IMR-90 (cell line): ENCODE data around the gene CFAP97. TPM values are rescaled to one million over a fixed set of nuclear protein-coding genes. Genes with fewer than 3 reads are reported as not detected.

ENCODE experiments used
- ATAC-seq: fragments of 200-7000 bp; cut with Tn5 transposase; 2 replicates; pipeline ENCODE4 v1.9.1; 2020; ENCODE audit warnings: low read depth, mild to moderate bottlenecking, moderate library complexity
- BruUV-seq: library from RNA; stranded (reverse); fragments of 400-500 nt; replicated peaks from 2 replicates; lab custom pipeline; 2021; lab: Mats Ljungman, UMichigan
- CTCF ChIA-PET: fragments of 300-600 bp; formaldehyde crosslinking; extraction: SDS; loops from one replicate; lab custom pipeline; 2021; ENCODE audit warnings: antibody characterized with exemption; lab: Yijun Ruan, JAX
- POLR2A ChIA-PET: fragments of 300-600 bp; sonication (Branson Sonifier 250); formaldehyde crosslinking; loops from one replicate; lab custom pipeline; 2022; ENCODE audit warnings: antibody characterized with exemption; ENCODE audit not compliant: unreplicated experiment; lab: Charles Lee
- DNase-seq: peaks from one replicate; pipeline ENCODE4 v3.0.0; 2013
- H2AFZ ChIP-seq: replicated peaks from 2 replicates; pipeline ENCODE3; 2013; ENCODE audit warnings: low read length, mild to moderate bottlenecking; ENCODE audit not compliant: poor library complexity
- H2AK5ac ChIP-seq: 2 replicates; pipeline ENCODE4 v1.6.1; 2013; ENCODE audit warnings: low read depth, low read length, inconsistent platforms
- H2AK9ac ChIP-seq: replicated peaks from 2 replicates; pipeline ENCODE3; 2013; ENCODE audit warnings: mild to moderate bottlenecking, low read depth, low read length, moderate library complexity; ENCODE audit not compliant: poor library complexity
- H2BK120ac ChIP-seq: 2 replicates; pipeline ENCODE4 v1.6.1; 2013; ENCODE audit warnings: low read depth, low read length, inconsistent platforms
- H2BK15ac ChIP-seq: 3 replicates; pipeline ENCODE4 v1.6.1; 2013; ENCODE audit warnings: low read depth, low read length, inconsistent platforms
- H2BK20ac ChIP-seq: 2 replicates; pipeline ENCODE4 v1.6.1; 2013; ENCODE audit warnings: low read depth, mild to moderate bottlenecking, inconsistent platforms, low read length, moderate library complexity
- H2BK5ac ChIP-seq: 2 replicates; pipeline ENCODE4 v1.6.1; 2013; ENCODE audit warnings: mild to moderate bottlenecking, low read depth, low read length, inconsistent platforms; ENCODE audit not compliant: poor library complexity, severe bottlenecking
- H3K14ac ChIP-seq: replicated peaks from 2 replicates; pipeline ENCODE4 v1.6.1; 2013; ENCODE audit warnings: low read depth, low read length, inconsistent platforms
- H3K18ac ChIP-seq: 2 replicates; pipeline ENCODE4 v1.6.1; 2013; ENCODE audit warnings: low read depth, low read length, control low read depth
- H3K23ac ChIP-seq: 2 replicates; pipeline ENCODE4 v1.6.1; 2013; ENCODE audit warnings: low read depth, low read length, inconsistent platforms
- H3K27ac ChIP-seq: 2 replicates; pipeline ENCODE4 v1.5.1; 2013; ENCODE audit warnings: mild to moderate bottlenecking, control low read depth, low read length; ENCODE audit not compliant: insufficient read depth
- H3K27me3 ChIP-seq: 2 replicates; pipeline ENCODE4 v1.6.1; 2013; ENCODE audit warnings: low read length; ENCODE audit not compliant: control insufficient read depth, insufficient read depth
- H3K36me3 ChIP-seq: 2 replicates; pipeline ENCODE4 v1.6.1; 2013; ENCODE audit warnings: low read length, mixed read lengths; ENCODE audit not compliant: control insufficient read depth, insufficient read depth
- H3K4ac ChIP-seq: 2 replicates; pipeline ENCODE4 v1.6.1; 2013; ENCODE audit warnings: low read depth, low read length, inconsistent platforms
- H3K4me1 ChIP-seq: 2 replicates; pipeline ENCODE4 v1.6.1; 2013; ENCODE audit warnings: low read length, mixed read lengths; ENCODE audit not compliant: control insufficient read depth, insufficient read depth
- H3K4me2 ChIP-seq: 2 replicates; pipeline ENCODE4 v1.6.1; 2013; ENCODE audit warnings: low read depth, mild to moderate bottlenecking, control low read depth, low read length, moderate library complexity
- H3K4me3 ChIP-seq: 2 replicates; pipeline ENCODE4 v1.5.1; 2013; ENCODE audit warnings: low read depth, mild to moderate bottlenecking, control low read depth, low read length, moderate library complexity; ENCODE audit not compliant: insufficient read depth
- H3K56ac ChIP-seq: 2 replicates; pipeline ENCODE4 v1.6.1; 2013; ENCODE audit warnings: low read length, inconsistent platforms; ENCODE audit not compliant: insufficient read depth; ENCODE audit errors: extremely low read depth
- H3K79me1 ChIP-seq, 2 experiments: 2 replicates each; pipeline ENCODE4 v1.6.1; 2013; ENCODE audit warnings: low read length in 2 of 2, inconsistent platforms in 1 of 2, low read depth in 1 of 2
- H3K9ac ChIP-seq: 2 replicates; pipeline ENCODE4 v1.6.1; 2013; ENCODE audit warnings: low read depth, low read length, control low read depth
- H3K9me1 ChIP-seq: 2 replicates; pipeline ENCODE4 v1.6.1; 2013; ENCODE audit warnings: low read length, inconsistent platforms; ENCODE audit not compliant: insufficient read depth
- H3K9me3 ChIP-seq: 2 replicates; pipeline ENCODE4 v1.6.1; 2013; ENCODE audit warnings: low read length; ENCODE audit not compliant: control insufficient read depth, insufficient read depth
- H4K20me1 ChIP-seq: 2 replicates; pipeline ENCODE4 v1.6.1; 2013; ENCODE audit warnings: low read length, inconsistent platforms; ENCODE audit not compliant: insufficient read depth
- H4K5ac ChIP-seq: 2 replicates; pipeline ENCODE4 v1.6.1; 2013; ENCODE audit warnings: mild to moderate bottlenecking, low read depth, low read length, control low read depth
- H4K8ac ChIP-seq, 2 experiments: 2 replicates each; pipeline ENCODE4 v1.6.1; 2013; ENCODE audit warnings: low read depth in 2 of 2, low read length in 2 of 2, control low read depth in 1 of 2, inconsistent platforms in 1 of 2
- H4K91ac ChIP-seq: 2 replicates; pipeline ENCODE4 v1.6.1; 2013; ENCODE audit warnings: low read depth, low read length, inconsistent platforms; ENCODE audit not compliant: insufficient read depth
- BHLHE40 ChIP-seq: fragments of 150-350 bp; IDR thresholded peaks from 2 replicates; pipeline ENCODE4 v1.6.1; 2016; ENCODE audit warnings: mild to moderate bottlenecking, low read depth, low read length
- CEBPB ChIP-seq: IDR thresholded peaks from 2 replicates; pipeline ENCODE4 v1.6.1; 2012; ENCODE audit warnings: low read depth, low read length, improper control_type of control experiment
- CHD1 ChIP-seq: IDR thresholded peaks from 2 replicates; pipeline ENCODE4 v1.6.1; 2012; ENCODE audit warnings: low read depth, low read length, improper control_type of control experiment
- FOS ChIP-seq: fragments of 150-350 bp; IDR thresholded peaks from 2 replicates; pipeline ENCODE4 v1.6.1; 2016; ENCODE audit warnings: low read depth, low read length
- MAFK ChIP-seq: IDR thresholded peaks from 2 replicates; pipeline ENCODE4 v1.6.1; 2012; ENCODE audit warnings: low read depth, low read length, improper control_type of control experiment
- MAZ ChIP-seq: IDR thresholded peaks from 2 replicates; pipeline ENCODE4 v1.6.1; 2012; ENCODE audit warnings: low read depth, mild to moderate bottlenecking, low read length, improper control_type of control experiment, moderate library complexity, borderline replicate concordance
- MXI1 ChIP-seq: IDR thresholded peaks from 2 replicates; pipeline ENCODE4 v1.6.1; 2012; ENCODE audit warnings: low read depth, mild to moderate bottlenecking, low read length, moderate library complexity, borderline replicate concordance
- NFE2L2 ChIP-seq: fragments of 150-350 bp; IDR thresholded peaks from 2 replicates; pipeline ENCODE4 v1.6.1; 2016; ENCODE audit warnings: low read depth, mild to moderate bottlenecking, low read length
- POLR2A ChIP-seq: IDR thresholded peaks from 2 replicates; pipeline ENCODE4 v1.6.1; 2012; ENCODE audit warnings: mild to moderate bottlenecking, low read depth, low read length
- RAD21 ChIP-seq: IDR thresholded peaks from 2 replicates; pipeline ENCODE4 v1.6.1; 2012; ENCODE audit warnings: low read length, improper control_type of control experiment
- RCOR1 ChIP-seq: IDR thresholded peaks from 2 replicates; pipeline ENCODE4 v1.6.1; 2012; ENCODE audit warnings: mild to moderate bottlenecking, low read length, improper control_type of control experiment; ENCODE audit not compliant: insufficient replicate concordance
- RFX5 ChIP-seq: IDR thresholded peaks from 2 replicates; pipeline ENCODE4 v1.8.0; 2012; ENCODE audit warnings: low read depth, mild to moderate bottlenecking, low read length, moderate library complexity
- SMC3 ChIP-seq: fragments of 150-350 bp; IDR thresholded peaks from 2 replicates; pipeline ENCODE4 v1.6.1; 2016; ENCODE audit warnings: low read depth, mild to moderate bottlenecking, antibody characterized with exemption, low read length, moderate library complexity
- WGBS, 2 experiments: methylation state at CpG; one replicate each; pipeline versions ENCODE4 v1.1.5 to v1.1.7; 2013; ENCODE audit warnings: missing lambda C conversion rate in 2 of 2; ENCODE audit not compliant: insufficient read length in 1 of 2; ENCODE audit errors: extremely low coverage in 2 of 2; 5-methylcytosine and 5-hydroxymethylcytosine counted together
- dilution Hi-C: fragments of 300-500 bp; cut with HindIII; formaldehyde crosslinking; loops from one replicate; pipeline ENCODE4 v1.14.3; 2018; ENCODE audit warnings: low sequenced_read_pairs; ENCODE audit not compliant: unreplicated experiment
- in situ Hi-C: fragments of 300-500 bp; cut with MboI; formaldehyde crosslinking; loops from 3 replicates; pipeline ENCODE4 v1.14.3; 2019; ENCODE audit warnings: low sequenced_read_pairs, inconsistent platforms, mixed read lengths
- intact Hi-C: fragments of 100-400 bp; cut with micrococcal nuclease; formaldehyde crosslinking; loops from 2 replicates; pipeline ENCODE4 v1.10.0; 2022
- polyA plus RNA-seq, 3 experiments: library from polyadenylated mRNA; depleted of rRNA; stranded (reverse); fragments of >200 nt; gene quantifications; 2 replicates each; pipeline ENCODE4 v1.2.3, GENCODE V29; 2012; ENCODE audit warnings: low replicate concordance in 1 of 3
- total RNA-seq: library from RNA; depleted of rRNA; stranded (reverse); fragments of >200 nt; gene quantifications from 2 replicates; pipeline ENCODE4 v1.2.3, GENCODE V29; 2012
- TF ChIP-seq, protein P1 (sequence below): conservative IDR thresholded peaks from 2 replicates; pipeline ENCODE4 v1.5.1; 2012; ENCODE audit warnings: mild to moderate bottlenecking, low read depth, low read length, improper control_type of control experiment
- TF ChIP-seq, protein P2 (sequence below): fragments of 150-350 bp; IDR thresholded peaks from 2 replicates; pipeline ENCODE4 v1.6.1; 2016; ENCODE audit warnings: low read depth, mild to moderate bottlenecking, low read length, moderate library complexity, borderline replicate concordance
- TF ChIP-seq, protein P3 (sequence below): fragments of 150-350 bp; IDR thresholded peaks from 2 replicates; pipeline ENCODE4 v1.6.1; 2017; ENCODE audit warnings: mild to moderate bottlenecking, antibody characterized with exemption, low read length, low read depth

CFAP97 gene
- total and polyA plus RNA-seq, 2 of the 4 experiments (the other 2 are of a cell fraction), result 14.5 to 16.0 TPM

DNA sequence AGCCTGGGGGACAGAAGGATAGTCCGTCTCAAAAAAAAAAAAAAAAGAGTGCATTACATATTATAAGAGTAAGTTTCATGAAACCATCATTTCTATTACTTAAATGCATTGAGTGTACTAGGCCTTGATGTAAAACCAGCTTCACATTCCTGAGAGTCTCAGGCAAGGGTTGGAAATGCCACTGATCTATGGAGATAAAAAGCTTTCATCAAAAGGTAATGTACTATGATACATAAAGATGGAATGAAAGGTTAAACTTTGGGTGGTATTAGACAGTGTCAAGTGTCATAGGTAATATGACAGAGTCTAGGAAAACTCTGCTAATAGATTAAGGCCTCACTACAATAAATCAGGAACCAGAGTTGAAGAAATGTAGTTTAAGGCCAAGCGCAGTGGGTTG is 7.4 kb downstream of the CFAP97 start:
- no peaks in the 10 kb centered on the region; the same call in 1 of the 2 replicates for H3K9me1 ChIP-seq
- H3K4me1 ChIP-seq, result no peaks in the 10 kb centered on the region
- H3K14ac ChIP-seq, result no peak overlapping the region
- H2BK120ac ChIP-seq, result no peak overlapping the region
- no peak overlapping the region for H2BK20ac ChIP-seq
- H3K9me3 ChIP-seq, result no peaks in the 10 kb centered on the region
- ATAC-seq (no peak), DNase-seq (no peak)
- in situ Hi-C loops (loop anchor here (25.0 kb wide), 1 partner anchor 841 kb away; no protein-coding TSS in a partner anchor), dilution Hi-C loops (no loop called here), intact Hi-C loops (no loop called here)
- no peak overlapping the region for H2AK5ac ChIP-seq
- TF ChIP-seq BHLHE40, result no peak
- TF ChIP-seq MXI1, result no peak
- no peak for TF ChIP-seq RFX5
- TF ChIP-seq CEBPB, result no peak
- no peak for TF ChIP-seq POLR2A
- TF ChIP-seq MAZ, result no peak
- no peak for TF ChIP-seq MAFK
- TF ChIP-seq, protein P1, sequence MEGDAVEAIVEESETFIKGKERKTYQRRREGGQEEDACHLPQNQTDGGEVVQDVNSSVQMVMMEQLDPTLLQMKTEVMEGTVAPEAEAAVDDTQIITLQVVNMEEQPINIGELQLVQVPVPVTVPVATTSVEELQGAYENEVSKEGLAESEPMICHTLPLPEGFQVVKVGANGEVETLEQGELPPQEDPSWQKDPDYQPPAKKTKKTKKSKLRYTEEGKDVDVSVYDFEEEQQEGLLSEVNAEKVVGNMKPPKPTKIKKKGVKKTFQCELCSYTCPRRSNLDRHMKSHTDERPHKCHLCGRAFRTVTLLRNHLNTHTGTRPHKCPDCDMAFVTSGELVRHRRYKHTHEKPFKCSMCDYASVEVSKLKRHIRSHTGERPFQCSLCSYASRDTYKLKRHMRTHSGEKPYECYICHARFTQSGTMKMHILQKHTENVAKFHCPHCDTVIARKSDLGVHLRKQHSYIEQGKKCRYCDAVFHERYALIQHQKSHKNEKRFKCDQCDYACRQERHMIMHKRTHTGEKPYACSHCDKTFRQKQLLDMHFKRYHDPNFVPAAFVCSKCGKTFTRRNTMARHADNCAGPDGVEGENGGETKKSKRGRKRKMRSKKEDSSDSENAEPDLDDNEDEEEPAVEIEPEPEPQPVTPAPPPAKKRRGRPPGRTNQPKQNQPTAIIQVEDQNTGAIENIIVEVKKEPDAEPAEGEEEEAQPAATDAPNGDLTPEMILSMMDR, result no peak
- TF ChIP-seq NFE2L2, result no peak
- no peak for TF ChIP-seq SMC3
- TF ChIP-seq RAD21, result no peak
- no peak for TF ChIP-seq CHD1
- TF ChIP-seq RCOR1, result no peak
- TF ChIP-seq, protein P2, sequence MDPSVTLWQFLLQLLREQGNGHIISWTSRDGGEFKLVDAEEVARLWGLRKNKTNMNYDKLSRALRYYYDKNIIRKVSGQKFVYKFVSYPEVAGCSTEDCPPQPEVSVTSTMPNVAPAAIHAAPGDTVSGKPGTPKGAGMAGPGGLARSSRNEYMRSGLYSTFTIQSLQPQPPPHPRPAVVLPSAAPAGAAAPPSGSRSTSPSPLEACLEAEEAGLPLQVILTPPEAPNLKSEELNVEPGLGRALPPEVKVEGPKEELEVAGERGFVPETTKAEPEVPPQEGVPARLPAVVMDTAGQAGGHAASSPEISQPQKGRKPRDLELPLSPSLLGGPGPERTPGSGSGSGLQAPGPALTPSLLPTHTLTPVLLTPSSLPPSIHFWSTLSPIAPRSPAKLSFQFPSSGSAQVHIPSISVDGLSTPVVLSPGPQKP, result no peak
- no peak for TF ChIP-seq FOS
- TF ChIP-seq, protein P3, sequence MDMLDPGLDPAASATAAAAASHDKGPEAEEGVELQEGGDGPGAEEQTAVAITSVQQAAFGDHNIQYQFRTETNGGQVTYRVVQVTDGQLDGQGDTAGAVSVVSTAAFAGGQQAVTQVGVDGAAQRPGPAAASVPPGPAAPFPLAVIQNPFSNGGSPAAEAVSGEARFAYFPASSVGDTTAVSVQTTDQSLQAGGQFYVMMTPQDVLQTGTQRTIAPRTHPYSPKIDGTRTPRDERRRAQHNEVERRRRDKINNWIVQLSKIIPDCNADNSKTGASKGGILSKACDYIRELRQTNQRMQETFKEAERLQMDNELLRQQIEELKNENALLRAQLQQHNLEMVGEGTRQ, result no peak
- no peak overlapping the region for H3K4ac ChIP-seq
- no peak overlapping the region for H4K91ac ChIP-seq
- peaks cover 2% of the 10 kb centered on the region; the same call in 1 of the 2 replicates for H3K36me3 ChIP-seq
- H3K4me3 ChIP-seq, result no peak overlapping the region
- peaks cover 9 to 41% of the 10 kb centered on the region in 2 experiments for H3K79me1 ChIP-seq
- no peak overlapping the region for H3K9ac ChIP-seq
- H4K8ac ChIP-seq, result no peak overlapping the region
- H2AK9ac ChIP-seq, result no peak overlapping the region
- no peak overlapping the region for H3K56ac ChIP-seq
- H3K23ac ChIP-seq, result no peak overlapping the region
- no peaks in the 10 kb centered on the region for H3K27me3 ChIP-seq
- no CpG with 5 or more reads among the region's 2 CpGs for WGBS, 2 experiments
- H4K20me1 ChIP-seq, result no peaks in the 10 kb centered on the region; the same call in 1 of the 2 replicates
- no peak overlapping the region for H2AFZ ChIP-seq
- CTCF ChIA-PET, result interaction anchor here (0.8 to 1.2 kb wide), 2 partner anchors 13 to 22 kb away, joined by 3 to 4 read pairs; no protein-coding TSS in a partner anchor
- no TSS peak for BruUV-seq
- POLR2A ChIA-PET, result no interaction called here
- H3K27ac ChIP-seq, result no peak overlapping the region
- H3K4me2 ChIP-seq, result no peak overlapping the region
- H3K18ac ChIP-seq, result no peak overlapping the region
- no peak overlapping the region for H4K5ac ChIP-seq
- no peak overlapping the region for H2BK5ac ChIP-seq
- no peak overlapping the region for H2BK15ac ChIP-seq
